B cell (primary cell): ENCODE results near the gene PELI2. TPM values are rescaled to one million over a fixed set of nuclear protein-coding genes. Genes with fewer than 3 reads are reported as not detected.

Experiments
- ATAC-seq: fragments of 200-7000 bp; cut with Tn5 transposase; one replicate; pipeline ENCODE4 v1.10.0; 2021; ENCODE audit warnings: low read depth, mild to moderate bottlenecking, moderate number of reproducible peaks, moderate library complexity
- CTCF ChIA-PET: fragments of 350-600 bp; sonication (Branson Sonifier 250); formaldehyde crosslinking; loops from one replicate; lab custom pipeline; 2021; ENCODE audit warnings: antibody characterized with exemption, inconsistent platforms; lab: Charles Lee
- POLR2A ChIA-PET: fragments of 350-600 bp; sonication (Branson Sonifier 250); formaldehyde crosslinking; loops from one replicate; lab custom pipeline; 2021; ENCODE audit warnings: antibody characterized with exemption; lab: Charles Lee
- DNase-seq: peaks from one replicate; pipeline ENCODE4 v3.0.0; 2013
- H2AFZ ChIP-seq: 2 replicates; pipeline ENCODE4 v1.6.1; 2012; ENCODE audit warnings: mild to moderate bottlenecking, low read depth, low read length; ENCODE audit not compliant: insufficient read depth, poor library complexity, severe bottlenecking
- H3K27ac ChIP-seq, 2 donors: 1 replicate in 1 of 2; 2 replicates in 1 of 2; pipeline ENCODE4 v1.5.1; 2012 to 2013; ENCODE audit warnings: low read length in 2 of 2, mild to moderate bottlenecking in 2 of 2, moderate library complexity in 1 of 2
- H3K27me3 ChIP-seq, 4 experiments: fragments of 200-600 bp in 1 of 4; sonication (generic) in 1 of 4; replicated peaks in 1 of 4; 1 replicate in 2 of 4; 2 replicates in 2 of 4; pipeline versions ENCODE4 v1.6.1 to v1.7.0; 2013 to 2016; ENCODE audit warnings: low read length in 3 of 4, mild to moderate bottlenecking in 2 of 4, mixed read lengths in 1 of 4, moderate library complexity in 1 of 4; ENCODE audit not compliant: insufficient read depth in 4 of 4, control insufficient read depth in 3 of 4; ENCODE audit errors: control extremely low read depth in 1 of 4
- H3K36me3 ChIP-seq, 2 experiments: replicated peaks in 1 of 2; 1 replicate in 1 of 2; 2 replicates in 1 of 2; pipeline versions ENCODE4 v1.6.1 to v1.7.1; 2013; ENCODE audit warnings: low read length in 1 of 2; ENCODE audit not compliant: insufficient read depth in 2 of 2, control insufficient read depth in 1 of 2; ENCODE audit errors: control extremely low read depth in 1 of 2, extremely low read depth in 1 of 2
- H3K4me1 ChIP-seq, 2 donors: fragments of 200-600 bp in 1 of 2; sonication (generic) in 1 of 2; 1 replicate in 1 of 2; 2 replicates in 1 of 2; pipeline versions ENCODE4 v1.5.1 to v1.6.1; 2013 to 2017; ENCODE audit warnings: low read length in 2 of 2; ENCODE audit not compliant: control insufficient read depth in 2 of 2, insufficient read depth in 2 of 2
- H3K4me2 ChIP-seq: replicated peaks from 2 replicates; pipeline ENCODE3; 2012; ENCODE audit warnings: mild to moderate bottlenecking, low read depth, low read length; ENCODE audit not compliant: poor library complexity, severe bottlenecking
- H3K4me3 ChIP-seq, 5 experiments: fragments of 200-600 bp in 1 of 5; sonication (generic) in 1 of 5; 1 replicate in 3 of 5; 2 replicates in 2 of 5; pipeline versions ENCODE4 v1.5.1 to v1.7.0; 2011 to 2016; ENCODE audit warnings: low read length in 4 of 5, mild to moderate bottlenecking in 4 of 5, low read depth in 2 of 5, control low read depth in 1 of 5, moderate library complexity in 1 of 5; ENCODE audit not compliant: insufficient read depth in 1 of 5; ENCODE audit errors: control extremely low read depth in 1 of 5, extremely low read depth in 1 of 5
- H3K79me2 ChIP-seq: fragments of 200-600 bp; sonication (generic); one replicate; pipeline ENCODE4 v1.6.0; 2016; ENCODE audit warnings: low read length; ENCODE audit not compliant: control insufficient read depth, insufficient read depth
- H3K9ac ChIP-seq: fragments of 200-600 bp; sonication (generic); 2 replicates; pipeline ENCODE4 v1.6.1; 2017; ENCODE audit warnings: mild to moderate bottlenecking, low read length, moderate library complexity
- H3K9me3 ChIP-seq, 3 donors: one replicate each; pipeline versions ENCODE4 v1.6.1 to v1.7.1; 2013; ENCODE audit warnings: low read length in 2 of 3; ENCODE audit not compliant: control insufficient read depth in 2 of 3, insufficient read depth in 1 of 3; ENCODE audit errors: control extremely low read depth in 1 of 3
- H4K20me1 ChIP-seq: 2 replicates; pipeline ENCODE4 v1.6.0; 2012; ENCODE audit warnings: mild to moderate bottlenecking, low read length; ENCODE audit not compliant: insufficient read depth, control insufficient read depth, poor library complexity, severe bottlenecking
- H3K27ac Mint-ChIP-seq: one replicate; pipeline ENCODE4 v1.8.0; 2021; ENCODE audit warnings: mixed read lengths
- H3K27me3 Mint-ChIP-seq: one replicate; pipeline ENCODE4 v1.8.0; 2021; ENCODE audit warnings: mixed read lengths
- H3K4me1 Mint-ChIP-seq: one replicate; pipeline ENCODE4 v1.8.0; 2021; ENCODE audit warnings: mixed read lengths
- H3K4me3 Mint-ChIP-seq: one replicate; pipeline ENCODE4 v1.8.0; 2021; ENCODE audit warnings: mixed read lengths
- H3K9me3 Mint-ChIP-seq: one replicate; pipeline ENCODE4 v1.8.0; 2022; ENCODE audit warnings: mixed read lengths; ENCODE audit not compliant: insufficient read depth
- CTCF ChIP-seq: fragments of 200-600 bp; IDR thresholded peaks from one replicate; pipeline ENCODE4 v1.8.0; 2022; ENCODE audit warnings: antibody characterized with exemption, mild to moderate bottlenecking
- EZH2 ChIP-seq: IDR thresholded peaks from 2 replicates; pipeline ENCODE4 v1.6.1; 2012; ENCODE audit warnings: borderline replicate concordance, low read depth, mild to moderate bottlenecking, moderate library complexity, low read length; ENCODE audit not compliant: insufficient read depth, poor library complexity, severe bottlenecking
- WGBS: methylation state at CpG from one replicate; pipeline ENCODE4 v1.1.5; 2013; ENCODE audit warnings: missing lambda C conversion rate; ENCODE audit not compliant: insufficient coverage; 5-methylcytosine and 5-hydroxymethylcytosine counted together
- intact Hi-C: fragments of 100-400 bp; cut with micrococcal nuclease; formaldehyde crosslinking; loops from one replicate; pipeline ENCODE4 v1.10.0; 2022
- polyA plus RNA-seq: library from polyadenylated mRNA; depleted of rRNA; stranded (reverse); fragments of >200 nt; gene quantifications from 2 replicates; pipeline ENCODE4 v1.2.3, GENCODE V29; 2012
- total RNA-seq, 2 donors: library from RNA; stranded (reverse); fragments of 120-200 nt in 1 of 2; gene quantifications; 1 replicate in 1 of 2; 2 replicates in 1 of 2; pipeline versions ENCODE4 v1.2.3 to v1.2.4, GENCODE V29; 2013 to 2022

Gene PELI2
- total and polyA plus RNA-seq, 2 donors (not counting 1 experiment from before 2014, with no cell fraction given) = 5.7 to 13.4 TPM

GRCh38 chr14:56193347-56193746, 75.1 kb downstream of the PELI2 start:
- Mint-ChIP-seq H3K4me3 (no peak overlapping the region), H3K4me1 (peaks cover 29% of the 10 kb centered on the region), H3K27ac (no peak overlapping the region), H3K27me3 (no peaks in the 10 kb centered on the region), H3K9me3 (no peaks in the 10 kb centered on the region)
- ATAC-seq (no peak), DNase-seq (no peak)
- no CpG with 5 or more reads among the region's 1 CpG for WGBS
- TF ChIP-seq CTCF (no peak), EZH2 (no peak)
- Histone ChIP-seq H3K4me2 (no peak overlapping the region), H4K20me1 (no peaks in the 10 kb centered on the region), H3K4me1 (peaks cover 25% of the 10 kb centered on the region in 2 donors), H3K9me3 (peaks cover 0 to 2% (median 0%) of the 10 kb centered on the region in 3 donors), H3K9ac (no peak overlapping the region), H3K27ac (no peak overlapping the region), H3K79me2 (peaks cover 13% of the 10 kb centered on the region), H3K27me3 (no peaks in the 10 kb centered on the region), H2AFZ (no peak overlapping the region), H3K4me3 (no peak overlapping the region), H3K36me3 (no peaks in the 10 kb centered on the region)
- POLR2A ChIA-PET = no interaction called here
- CTCF ChIA-PET = no interaction called here
- intact Hi-C loops = no loop called here

DNA sequence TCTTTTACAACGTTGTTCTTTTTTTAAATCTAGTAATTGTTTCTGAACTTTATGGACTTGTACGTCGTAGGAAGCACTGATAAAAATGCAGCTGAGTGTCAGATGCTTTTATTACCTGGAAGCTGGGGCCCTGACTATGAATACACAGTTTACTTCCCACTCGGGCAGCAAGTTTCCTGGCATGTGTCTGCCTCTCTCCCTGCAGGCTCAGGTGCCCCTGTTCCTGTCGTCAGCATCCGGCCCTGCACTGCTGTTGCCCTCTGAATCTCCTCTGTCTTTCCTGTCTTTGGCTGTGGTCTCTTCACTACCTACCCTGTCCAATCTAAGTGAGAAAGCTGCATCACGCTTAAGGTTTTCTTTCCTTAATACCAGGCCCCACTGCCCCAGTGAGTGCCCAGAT, 75.8 kb downstream of the PELI2 start:
- ATAC-seq (no peak), DNase-seq (no peak)
- H3K4me2 ChIP-seq = no peak overlapping the region
- POLR2A ChIA-PET = no interaction called here
- H2AFZ ChIP-seq = no peak overlapping the region
- no peak overlapping the region for H3K27ac Mint-ChIP-seq
- no peaks in the 10 kb centered on the region for H3K27me3 ChIP-seq
- no peak overlapping the region for H3K9ac ChIP-seq
- no peaks in the 10 kb centered on the region for H4K20me1 ChIP-seq
- CTCF ChIA-PET = no interaction called here
- H3K9me3 Mint-ChIP-seq = no peaks in the 10 kb centered on the region
- H3K27ac ChIP-seq = no peak overlapping the region
- intact Hi-C loops = no loop called here
- peaks cover 25% of the 10 kb centered on the region in 2 donors for H3K4me1 ChIP-seq
- H3K4me3 ChIP-seq = no peak overlapping the region
- H3K79me2 ChIP-seq = peaks cover 18% of the 10 kb centered on the region
- H3K9me3 ChIP-seq = peaks cover 0 to 2% (median 0%) of the 10 kb centered on the region in 3 donors
- H3K4me3 Mint-ChIP-seq = no peak overlapping the region
- 36% methylated on average over 7 of the region's 7 CpGs for WGBS
- no peaks in the 10 kb centered on the region for H3K36me3 ChIP-seq
- peaks cover 29% of the 10 kb centered on the region for H3K4me1 Mint-ChIP-seq
- no peak for TF ChIP-seq EZH2
- TF ChIP-seq CTCF = no peak
- no peaks in the 10 kb centered on the region for H3K27me3 Mint-ChIP-seq
